ENCODE data around the gene TRIM47.

Gene TRIM47

GRCh38 chr17:75843577-75844529, 34.5 kb downstream of the TRIM47 start, which contains the start of gene UNC13D:
Gene UNC13D, minus strand, starts transcription at chr17:75844404. Its CDS starts 67 bp downstream, at chr17:75844337.
- no CpG with 5 or more reads among the region's 35 CpGs for whole genome bisulfite sequencing (ENCODE audit: insufficient coverage, insufficient read length)
- H3K27ac ChIP-seq (ENCODE audit: low read length) = no peak within 1 kb of the TSS
- H3K9me3 ChIP-seq (ENCODE audit: control insufficient read depth, insufficient read depth, low read length) = no peaks in the 10 kb centered on the region
- DNase-seq (ENCODE audit: low read depth, low spot score) = no peak
- peaks cover 5% of the 10 kb centered on the region for H3K4me1 ChIP-seq (ENCODE audit: control insufficient read depth, insufficient read depth, low read length)
- H3K4me3 ChIP-seq (ENCODE audit: low read length) = no peak within 1 kb of the TSS
- peaks cover 19% of the 10 kb centered on the region for H3K36me3 ChIP-seq (ENCODE audit: control insufficient read depth, insufficient read depth, low read length)
- H3K27me3 ChIP-seq (ENCODE audit: control insufficient read depth, insufficient read depth, low read length) = no peaks in the 10 kb centered on the region

GRCh38 chr17:75842963-75843576, 35.3 kb downstream of the TRIM47 start:
- H3K4me3 ChIP-seq (ENCODE audit: low read length) = no peak overlapping the region
- H3K27me3 ChIP-seq (ENCODE audit: control insufficient read depth, insufficient read depth, low read length) = no peaks in the 10 kb centered on the region
- DNase-seq (ENCODE audit: low read depth, low spot score) = no peak
- WGBS (ENCODE audit: insufficient coverage, insufficient read length) = no CpG with 5 or more reads among the region's 22 CpGs
- H3K9me3 ChIP-seq (ENCODE audit: control insufficient read depth, insufficient read depth, low read length) = no peaks in the 10 kb centered on the region
- peaks cover 5% of the 10 kb centered on the region for H3K4me1 ChIP-seq (ENCODE audit: control insufficient read depth, insufficient read depth, low read length)
- no peak overlapping the region for H3K27ac ChIP-seq (ENCODE audit: low read length)
- H3K36me3 ChIP-seq (ENCODE audit: control insufficient read depth, insufficient read depth, low read length) = peaks cover 17% of the 10 kb centered on the region

GRCh38 chr17:75842411-75842810, 36.0 kb downstream of the TRIM47 start:
- no peak overlapping the region for H3K4me3 ChIP-seq (ENCODE audit: low read length)
- no peak for DNase-seq (ENCODE audit: low read depth, low spot score)
- peaks cover 5% of the 10 kb centered on the region for H3K4me1 ChIP-seq (ENCODE audit: control insufficient read depth, insufficient read depth, low read length)
- peaks cover 15% of the 10 kb centered on the region for H3K36me3 ChIP-seq (ENCODE audit: control insufficient read depth, insufficient read depth, low read length)
- H3K27me3 ChIP-seq (ENCODE audit: control insufficient read depth, insufficient read depth, low read length) = no peaks in the 10 kb centered on the region
- no CpG with 5 or more reads among the region's 18 CpGs for WGBS (ENCODE audit: insufficient coverage, insufficient read length)
- H3K27ac ChIP-seq (ENCODE audit: low read length) = no peak overlapping the region
- H3K9me3 ChIP-seq (ENCODE audit: control insufficient read depth, insufficient read depth, low read length) = no peaks in the 10 kb centered on the region

- WGBS (ENCODE audit: insufficient coverage, insufficient read length) = no CpG with 5 or more reads among the region's 7 CpGs
- no peaks in the 10 kb centered on the region for H3K27me3 ChIP-seq (ENCODE audit: control insufficient read depth, insufficient read depth, low read length)
- peaks cover 5% of the 10 kb centered on the region for H3K4me1 ChIP-seq (ENCODE audit: control insufficient read depth, insufficient read depth, low read length)
- DNase-seq (ENCODE audit: low read depth, low spot score) = no peak
- H3K27ac ChIP-seq (ENCODE audit: low read length) = no peak overlapping the region
- peaks cover under 1% of the 10 kb centered on the region; the same call in 1 of the 2 replicates for H3K36me3 ChIP-seq (ENCODE audit: control insufficient read depth, insufficient read depth, low read length)
- H3K4me3 ChIP-seq (ENCODE audit: low read length) = no peak overlapping the region
- H3K9me3 ChIP-seq (ENCODE audit: control insufficient read depth, insufficient read depth, low read length) = no peaks in the 10 kb centered on the region
Observed at GRCh38 chr17:75840799-75841164, 37.6 kb downstream of the TRIM47 start.

- H3K27me3 ChIP-seq (ENCODE audit: control insufficient read depth, insufficient read depth, low read length) = no peaks in the 10 kb centered on the region
- H3K9me3 ChIP-seq (ENCODE audit: control insufficient read depth, insufficient read depth, low read length) = no peaks in the 10 kb centered on the region
- WGBS (ENCODE audit: insufficient coverage, insufficient read length) = no CpG with 5 or more reads among the region's 36 CpGs
- H3K4me1 ChIP-seq (ENCODE audit: control insufficient read depth, insufficient read depth, low read length) = peaks cover 8% of the 10 kb centered on the region
- DNase-seq (ENCODE audit: low read depth, low spot score) = no peak
- no peak overlapping the region for H3K4me3 ChIP-seq (ENCODE audit: low read length)
- H3K27ac ChIP-seq (ENCODE audit: low read length) = no peak overlapping the region
- H3K36me3 ChIP-seq (ENCODE audit: control insufficient read depth, insufficient read depth, low read length) = no peaks in the 10 kb centered on the region; the same call in 1 of the 2 replicates
Observed at GRCh38 chr17:75839942-75840798, 38.2 kb downstream of the TRIM47 start.

- H3K4me3 ChIP-seq (ENCODE audit: low read length) = no peak overlapping the region
- no peaks in the 10 kb centered on the region for H3K9me3 ChIP-seq (ENCODE audit: control insufficient read depth, insufficient read depth, low read length)
- H3K27me3 ChIP-seq (ENCODE audit: control insufficient read depth, insufficient read depth, low read length) = no peaks in the 10 kb centered on the region
- no CpG with 5 or more reads among the region's 15 CpGs for WGBS (ENCODE audit: insufficient coverage, insufficient read length)
- no peaks in the 10 kb centered on the region; the same call in 1 of the 2 replicates for H3K36me3 ChIP-seq (ENCODE audit: control insufficient read depth, insufficient read depth, low read length)
- DNase-seq (ENCODE audit: low read depth, low spot score) = no peak
- no peak overlapping the region for H3K27ac ChIP-seq (ENCODE audit: low read length)
- 0 out of 2 replicates have a peak, but pooled peaks cover 3% of the 10 kb centered on the region for H3K4me1 ChIP-seq (ENCODE audit: control insufficient read depth, insufficient read depth, low read length)
Observed at GRCh38 chr17:75838410-75838809, 40.0 kb downstream of the TRIM47 start.

GRCh38 chr17:75837899-75838298, 40.5 kb downstream of the TRIM47 start:
- WGBS (ENCODE audit: insufficient coverage, insufficient read length) = no CpG with 5 or more reads among the region's 7 CpGs
- Histone ChIP-seq H3K27me3 (ENCODE audit: control insufficient read depth, insufficient read depth, low read length) (no peaks in the 10 kb centered on the region), H3K36me3 (ENCODE audit: control insufficient read depth, insufficient read depth, low read length) (no peaks in the 10 kb centered on the region; the same call in 1 of the 2 replicates), H3K9me3 (ENCODE audit: control insufficient read depth, insufficient read depth, low read length) (no peaks in the 10 kb centered on the region), H3K27ac (ENCODE audit: low read length) (no peak overlapping the region), H3K4me1 (ENCODE audit: control insufficient read depth, insufficient read depth, low read length) (0 out of 2 replicates have a peak, but pooled peaks cover 3% of the 10 kb centered on the region), H3K4me3 (ENCODE audit: low read length) (no peak overlapping the region)
- no peak for DNase-seq (ENCODE audit: low read depth, low spot score)

GRCh38 chr17:75836605-75837004, 41.8 kb downstream of the TRIM47 start:
- no peak for DNase-seq (ENCODE audit: low read depth, low spot score)
- no peak overlapping the region for H3K27ac ChIP-seq (ENCODE audit: low read length)
- no peaks in the 10 kb centered on the region for H3K27me3 ChIP-seq (ENCODE audit: control insufficient read depth, insufficient read depth, low read length)
- no peaks in the 10 kb centered on the region; the same call in 1 of the 2 replicates for H3K36me3 ChIP-seq (ENCODE audit: control insufficient read depth, insufficient read depth, low read length)
- no peaks in the 10 kb centered on the region for H3K9me3 ChIP-seq (ENCODE audit: control insufficient read depth, insufficient read depth, low read length)
- H3K4me1 ChIP-seq (ENCODE audit: control insufficient read depth, insufficient read depth, low read length) = 0 out of 2 replicates have a peak, but pooled peaks cover 3% of the 10 kb centered on the region
- H3K4me3 ChIP-seq (ENCODE audit: low read length) = no peak overlapping the region
- WGBS (ENCODE audit: insufficient coverage, insufficient read length) = no CpG with 5 or more reads among the region's 9 CpGs

- WGBS (ENCODE audit: insufficient coverage, insufficient read length) = no CpG with 5 or more reads among the region's 9 CpGs
- no peaks in the 10 kb centered on the region for H3K27me3 ChIP-seq (ENCODE audit: control insufficient read depth, insufficient read depth, low read length)
- H3K9me3 ChIP-seq (ENCODE audit: control insufficient read depth, insufficient read depth, low read length) = no peaks in the 10 kb centered on the region
- 0 out of 2 replicates have a peak, but pooled peaks cover 4% of the 10 kb centered on the region for H3K4me1 ChIP-seq (ENCODE audit: control insufficient read depth, insufficient read depth, low read length)
- DNase-seq (ENCODE audit: low read depth, low spot score) = no peak
- H3K36me3 ChIP-seq (ENCODE audit: control insufficient read depth, insufficient read depth, low read length) = no peaks in the 10 kb centered on the region; the same call in 1 of the 2 replicates
- no peak overlapping the region for H3K4me3 ChIP-seq (ENCODE audit: low read length)
- no peak overlapping the region for H3K27ac ChIP-seq (ENCODE audit: low read length)
Observed at GRCh38 chr17:75835654-75835987, 42.8 kb downstream of the TRIM47 start.

Measured in iPS DF 6.9 (cell line).